ENCODE measurements around the gene CDH3. TPM values are rescaled to one million over a fixed set of nuclear protein-coding genes. Genes with fewer than 3 reads are reported as not detected.

CDH3 gene
- total RNA-seq, 1 experiment from 2014 or later: not detected

- Histone ChIP-seq H3K36me3 (no peaks in the 10 kb centered on the region), H3K27me3 (no peaks in the 10 kb centered on the region), H3K9me3 (no peaks in the 10 kb centered on the region), H3K4me3 (no peak overlapping the region)
- DNase-seq: no peak
Observed at GRCh38 chr16:68739964-68740627, 95.0 kb downstream of the CDH3 start.

- no peak for DNase-seq
- Histone ChIP-seq H3K9me3 (no peaks in the 10 kb centered on the region), H3K36me3 (no peaks in the 10 kb centered on the region), H3K4me3 (no peak overlapping the region), H3K27me3 (no peaks in the 10 kb centered on the region)
Observed at GRCh38 chr16:68740628-68741346, 95.7 kb downstream of the CDH3 start.

GRCh38 chr16:68743664-68744063, 98.6 kb downstream of the CDH3 start:
- Histone ChIP-seq H3K36me3 (no peaks in the 10 kb centered on the region), H3K27me3 (no peaks in the 10 kb centered on the region), H3K4me3 (no peak overlapping the region), H3K9me3 (no peaks in the 10 kb centered on the region)
- DNase-seq: no peak

GRCh38 chr16:68744744-68745280, 99.7 kb downstream of the CDH3 start:
- DNase-seq: no peak

GRCh38 chr16:68746951-68747350, 101.8 kb downstream of the CDH3 start:
- Histone ChIP-seq H3K27me3 (no peaks in the 10 kb centered on the region), H3K9me3 (no peaks in the 10 kb centered on the region), H3K4me3 (no peak overlapping the region), H3K36me3 (no peaks in the 10 kb centered on the region)
- no peak for DNase-seq

More at GRCh38 chr16:68744744-68745280, 99.7 kb downstream of the CDH3 start:
- H3K36me3 ChIP-seq: no peaks in the 10 kb centered on the region
- H3K27me3 ChIP-seq: no peaks in the 10 kb centered on the region
- H3K4me3 ChIP-seq: no peak overlapping the region
- H3K9me3 ChIP-seq: no peaks in the 10 kb centered on the region

GRCh38 chr16:68749432-68749831, 104.3 kb downstream of the CDH3 start:
- Histone ChIP-seq H3K9me3 (no peaks in the 10 kb centered on the region), H3K4me3 (no peak overlapping the region), H3K36me3 (no peaks in the 10 kb centered on the region), H3K27me3 (no peaks in the 10 kb centered on the region)
- DNase-seq: no peak

Other genes with a start within 250 kb of the CDH3 start
- gene SMPD3, start 196.8 kb upstream of the CDH3 start, total RNA-seq (2014; rRNA removed; shearing (Covaris generic); ENCODE audit: low replicate concordance): not detected in 2 replicates
- gene ZFP90, start 106.0 kb upstream of the CDH3 start, total RNA-seq (2014; rRNA removed; shearing (Covaris generic); ENCODE audit: low replicate concordance): 2.8 and 6.3 TPM in 2 replicates
- not detected in 2 replicates for gene CDH1, start 92.0 kb downstream of the CDH3 start, total RNA-seq (2014; rRNA removed; shearing (Covaris generic); ENCODE audit: low replicate concordance)
- gene TANGO6, start 198.2 kb downstream of the CDH3 start, total RNA-seq (2014; rRNA removed; shearing (Covaris generic); ENCODE audit: low replicate concordance): 10.8 and 17.3 TPM in 2 replicates

Measured in MG63 (cell line).